GM11168 (cell line): Measurements from ENCODE around the gene ADIPOR2.

Source experiments
- in situ Hi-C: fragments of 300-500 bp; cut with MboI; formaldehyde crosslinking; loops from one replicate; pipeline ENCODE4 v1.12.0; 2022; ENCODE audit warnings: low sequenced_read_pairs; ENCODE audit not compliant: unreplicated experiment

Gene ADIPOR2

DNA sequence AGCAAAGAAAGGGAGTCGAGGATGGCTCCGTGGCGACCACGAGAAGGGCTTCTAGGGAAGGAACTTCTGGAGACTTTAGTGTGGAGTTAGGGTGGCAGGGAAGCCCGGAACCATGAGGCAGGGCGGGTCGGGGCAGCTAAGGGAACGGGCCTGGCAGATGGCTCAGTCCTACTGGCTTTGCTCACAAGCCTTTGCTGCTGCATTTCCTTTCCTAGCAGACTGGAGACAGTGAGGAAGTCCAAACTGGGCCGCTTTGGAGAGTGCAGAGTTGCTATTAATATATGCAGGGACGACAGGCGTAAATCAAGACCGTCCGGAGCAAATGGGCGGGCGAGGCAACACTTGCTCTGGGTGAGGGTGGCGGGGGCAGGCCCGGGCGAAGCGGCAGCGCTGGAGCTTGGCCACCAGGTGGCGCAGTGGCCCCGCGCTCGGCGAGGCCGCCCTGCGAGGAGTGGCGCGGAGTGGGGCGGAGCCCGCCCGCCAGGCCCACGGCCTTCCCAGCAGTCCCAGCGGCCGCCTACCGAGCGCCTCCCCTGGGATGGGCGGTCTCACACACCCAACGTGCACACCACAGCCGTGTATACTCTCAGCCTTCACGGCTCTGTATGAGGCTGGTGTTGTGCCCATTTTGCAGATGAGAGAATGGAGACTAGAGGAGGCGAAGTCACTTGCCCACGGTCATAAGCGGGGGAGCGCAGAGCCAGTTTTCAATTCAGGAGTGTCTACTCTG is 105.1 kb downstream of the ADIPOR2 start:
- in situ Hi-C loops: no loop called here

DNA sequence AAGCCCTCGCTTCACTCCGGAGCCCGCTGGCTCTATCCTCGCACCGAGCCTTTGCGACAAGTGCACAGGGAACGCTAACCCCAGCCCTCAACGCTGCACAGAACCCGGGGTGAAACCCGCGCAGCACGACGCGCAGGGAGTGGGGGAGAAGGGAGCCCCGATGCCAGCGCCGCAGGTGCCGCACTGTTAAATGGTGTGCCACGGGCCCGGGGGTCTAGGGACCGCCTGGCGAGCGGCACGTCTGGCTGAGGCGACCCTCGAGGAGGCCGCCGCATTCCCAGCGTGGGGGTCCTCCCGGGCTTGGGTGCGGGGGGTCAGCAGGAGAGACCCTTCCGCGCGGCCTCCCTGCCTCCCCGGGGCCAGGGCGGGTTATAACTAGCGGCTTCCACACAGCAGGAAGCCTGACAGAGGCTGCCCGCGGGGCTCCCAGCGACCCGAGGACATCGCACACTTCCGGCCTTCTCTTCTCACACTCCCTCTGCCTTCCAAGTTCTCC is 105.7 kb downstream of the ADIPOR2 start:
- in situ Hi-C loops: no loop called here

- in situ Hi-C loops: no loop called here
These were observed 106.4 kb downstream of the ADIPOR2 start for GRCh38 chr12:1797011-1797901.

- in situ Hi-C loops: no loop called here
These were observed 107.2 kb downstream of the ADIPOR2 start for GRCh38 chr12:1797991-1798640.

DNA sequence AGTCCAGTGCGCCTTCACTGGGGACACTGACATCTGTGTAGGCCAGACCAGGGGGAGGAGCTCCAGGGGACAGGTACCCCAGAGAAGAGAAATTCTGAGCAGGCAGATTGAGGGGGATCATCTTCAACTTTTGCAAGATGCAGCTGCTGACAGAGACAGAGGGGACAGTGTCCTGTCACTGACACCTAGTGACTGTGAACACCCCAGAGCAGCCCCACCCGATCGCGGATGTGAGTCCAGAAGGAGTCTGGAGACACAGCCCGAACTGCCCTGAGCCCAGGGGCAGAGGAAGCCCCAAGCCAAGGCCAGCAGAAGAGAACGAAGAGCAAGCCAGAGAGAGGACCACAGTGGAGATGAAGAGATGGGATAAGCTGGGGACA is 107.8 kb downstream of the ADIPOR2 start:
- in situ Hi-C loops: no loop called here

- in situ Hi-C loops: no loop called here
These were observed 108.4 kb downstream of the ADIPOR2 start for GRCh38 chr12:1799051-1799881.

DNA sequence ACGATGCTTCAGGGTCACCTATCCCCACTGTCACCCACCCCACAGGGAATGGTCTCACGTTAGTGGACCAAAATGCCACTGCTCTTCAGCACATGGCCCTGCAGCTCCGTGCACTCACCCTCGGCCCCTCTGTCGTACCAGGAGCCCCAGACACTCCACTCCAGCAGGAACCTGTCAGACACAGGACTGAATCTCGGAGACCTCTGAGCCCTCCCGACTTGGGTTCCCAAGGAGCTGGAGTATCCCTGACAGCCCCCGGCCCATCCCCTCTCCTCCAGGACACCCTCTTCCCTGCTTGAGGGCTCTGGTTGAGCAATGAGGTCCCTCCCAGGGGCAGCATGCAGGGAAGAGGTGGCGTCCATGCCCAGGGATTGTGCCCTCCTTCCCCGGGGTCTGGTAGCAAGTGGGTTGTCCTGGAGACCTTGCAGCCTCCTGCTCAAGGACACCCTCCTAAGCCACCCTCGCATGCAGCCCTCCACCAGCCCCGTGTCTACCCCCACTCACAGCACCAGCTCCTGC is 109.1 kb downstream of the ADIPOR2 start:
- in situ Hi-C loops: no loop called here

DNA sequence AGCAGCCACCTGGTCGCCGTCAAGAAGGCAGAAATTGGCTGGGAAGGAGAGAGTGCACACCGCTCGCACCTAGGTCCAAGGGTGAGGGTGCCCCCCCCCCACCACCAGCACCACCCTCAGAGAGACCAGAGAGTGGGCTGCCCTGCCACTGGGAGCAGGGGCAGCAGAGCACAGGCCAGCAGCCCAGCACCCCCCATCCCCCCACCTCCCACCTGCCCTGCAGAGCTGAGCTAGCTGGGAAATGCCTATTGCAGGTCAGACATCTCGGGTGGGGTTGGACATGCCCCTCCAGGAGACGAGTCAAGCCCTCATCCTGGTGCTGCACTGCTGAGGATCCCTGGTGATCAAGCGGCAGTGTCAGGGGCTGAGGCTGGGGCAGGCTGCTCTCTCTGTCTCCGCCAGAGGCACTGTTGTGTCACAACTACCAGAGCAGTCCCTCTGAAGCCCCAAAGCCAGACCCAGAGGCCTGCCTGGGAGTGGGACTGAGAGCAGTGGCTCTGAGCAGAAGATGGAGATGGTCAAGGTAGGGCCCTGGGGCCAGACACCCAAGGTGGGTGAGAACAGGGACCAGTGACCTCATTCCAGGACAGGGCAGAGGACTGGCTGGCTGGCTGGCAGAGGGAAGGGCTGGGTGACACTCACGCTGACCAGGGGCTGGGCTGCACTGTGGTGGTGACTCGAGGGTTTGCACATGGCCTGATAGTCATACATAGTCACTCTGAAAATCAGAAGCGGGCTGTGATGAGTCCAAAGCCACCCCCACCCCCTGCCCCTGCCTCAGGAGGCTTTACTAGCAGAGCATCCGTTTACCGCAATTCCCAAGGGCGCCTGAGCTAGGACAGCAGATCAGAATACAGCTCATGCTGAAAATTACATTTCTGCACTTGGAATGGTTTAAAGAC is 109.8 kb downstream of the ADIPOR2 start:
- in situ Hi-C loops: no loop called here

DNA sequence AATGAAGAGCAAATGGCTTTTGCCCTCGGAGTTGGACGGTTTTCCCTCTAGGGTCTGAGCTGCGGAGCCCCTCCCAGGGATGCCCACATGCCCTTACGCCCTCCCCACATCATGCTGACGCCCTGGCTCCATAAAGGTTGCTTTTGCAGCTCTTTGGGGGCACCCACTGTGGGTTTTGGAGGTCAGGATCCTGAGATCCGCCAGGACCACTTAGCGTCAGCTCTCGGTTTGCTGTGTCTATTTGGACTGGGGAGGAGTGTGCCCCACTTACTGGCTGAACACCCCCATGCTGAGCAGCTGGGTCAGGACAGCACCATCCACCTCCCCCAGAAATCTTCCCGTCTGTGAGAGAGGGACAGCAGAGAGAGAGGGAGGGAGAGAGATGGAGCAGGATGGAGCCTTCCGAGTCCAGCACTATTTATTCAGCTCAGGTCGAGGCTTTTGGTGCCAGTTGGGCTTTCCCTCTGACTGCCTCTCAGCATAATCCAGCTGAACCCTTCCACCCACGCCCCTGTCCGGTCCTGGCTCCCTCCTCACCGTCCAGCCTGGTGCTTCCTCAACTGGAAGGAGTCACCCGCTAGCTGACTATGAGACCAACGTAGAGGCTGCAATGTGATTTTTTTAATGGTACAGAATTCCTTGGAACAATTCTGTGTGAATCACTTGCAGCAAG is 110.6 kb downstream of the ADIPOR2 start:
- in situ Hi-C loops: no loop called here

DNA sequence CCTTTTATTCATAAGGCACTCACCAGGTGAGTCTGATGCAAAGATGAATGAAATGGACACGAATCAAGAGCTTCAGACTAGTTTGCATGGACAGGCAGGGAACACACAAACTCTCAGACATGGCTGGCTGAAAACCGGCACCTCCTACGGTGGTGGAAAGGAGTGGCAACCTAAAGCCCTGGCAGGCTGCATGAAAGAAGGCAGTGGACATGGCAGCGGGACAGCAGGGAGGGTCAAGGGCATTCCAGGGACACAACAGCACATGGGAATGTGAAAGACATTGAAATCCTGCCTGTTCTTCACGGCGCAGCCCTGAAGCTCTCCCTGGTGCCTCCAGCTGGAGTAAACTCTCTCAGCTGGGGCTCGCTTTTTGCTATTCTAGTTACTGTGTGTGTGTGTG is 112.9 kb downstream of the ADIPOR2 start:
- in situ Hi-C loops: no loop called here

DNA sequence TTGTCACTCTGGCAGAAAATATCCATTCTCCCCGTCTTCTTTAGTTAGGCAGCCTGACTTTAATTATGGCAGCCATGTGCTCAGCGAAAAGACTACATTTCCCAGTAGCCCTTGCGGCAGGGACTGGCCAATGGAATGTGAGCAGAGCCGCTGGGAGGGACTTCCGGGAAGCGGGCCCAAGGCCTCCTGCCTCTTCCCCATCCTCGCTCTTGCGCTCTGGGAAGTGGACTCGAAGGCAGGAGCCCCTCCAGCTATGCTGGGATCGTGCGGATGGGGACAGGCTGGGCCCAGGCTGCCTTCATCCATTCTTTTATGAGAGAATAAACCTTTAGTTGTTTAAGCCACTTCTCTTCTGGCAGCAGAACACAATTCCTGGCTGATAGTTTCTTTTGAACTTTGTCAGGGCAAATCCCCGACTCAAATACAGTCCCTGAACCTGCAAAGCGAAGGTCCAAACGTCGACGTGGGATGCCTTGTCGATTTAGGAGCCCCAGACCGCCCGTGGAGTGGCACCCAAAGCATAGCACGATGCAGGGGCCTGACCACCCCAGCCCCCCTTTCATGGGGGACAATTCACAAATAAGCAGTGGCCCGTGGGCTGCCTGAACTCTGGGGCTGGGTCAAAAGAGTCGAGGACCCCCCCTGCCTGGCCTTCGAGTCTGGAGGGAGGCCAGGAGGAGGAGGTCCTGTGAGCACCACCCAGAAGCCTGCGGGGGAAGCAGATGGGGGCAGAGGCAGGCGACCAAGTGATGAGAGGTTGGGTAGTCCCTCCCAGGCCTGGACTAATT is 113.9 kb downstream of the ADIPOR2 start:
- in situ Hi-C loops: no loop called here

GRCh38 chr12:1805441-1806081 is 114.7 kb downstream of the ADIPOR2 start:
- in situ Hi-C loops: no loop called here

DNA sequence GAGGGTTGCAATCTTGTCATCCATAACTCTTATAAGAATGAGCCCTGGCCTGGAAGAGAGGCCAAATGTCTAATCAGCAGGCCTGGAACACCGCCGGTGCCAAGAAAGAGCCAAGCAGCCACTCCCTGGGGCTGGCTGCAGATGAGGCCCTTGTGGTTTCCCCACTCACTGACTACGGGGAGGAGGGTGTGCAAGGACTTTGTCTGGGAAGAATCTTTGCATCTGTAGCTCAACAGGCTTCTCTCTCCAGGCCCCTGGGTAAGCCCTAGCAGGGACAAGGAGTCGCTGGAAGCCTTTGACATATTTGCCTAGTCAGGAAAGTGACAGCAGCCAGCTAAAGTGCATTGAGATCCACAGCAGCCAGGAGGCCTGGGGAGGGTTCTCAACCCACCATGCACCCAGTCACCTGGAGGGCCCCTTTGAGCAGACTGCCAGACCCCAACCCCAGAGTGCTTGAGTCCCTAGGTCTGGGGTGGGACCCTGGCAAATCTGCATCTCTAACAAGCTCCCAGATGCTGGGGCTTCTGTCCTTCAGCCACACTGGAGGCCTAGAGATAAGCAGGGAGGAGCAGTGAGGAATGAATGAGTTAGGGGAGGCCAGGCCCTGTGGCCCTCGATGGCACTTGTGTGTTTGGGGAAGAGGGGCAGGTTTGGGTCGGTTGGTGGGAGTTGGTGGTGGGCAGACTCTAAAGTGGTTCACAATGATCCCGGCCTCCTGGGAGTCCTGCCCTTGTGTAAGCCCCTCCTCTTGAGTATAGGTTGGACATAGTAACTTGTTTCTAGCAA is 115.6 kb downstream of the ADIPOR2 start:
- in situ Hi-C loops: no loop called here

- in situ Hi-C loops: no loop called here
These were observed 116.4 kb downstream of the ADIPOR2 start for GRCh38 chr12:1807087-1807860.

- in situ Hi-C loops: no loop called here
These were observed 117.3 kb downstream of the ADIPOR2 start for GRCh38 chr12:1808036-1808797.
